DOHH2 (cell line): ENCODE data around the gene RAI1.

Source experiments
- EZH2phosphoT487 ChIP-seq: fragments of 200-600 bp; sonication (generic); IDR thresholded peaks from 2 replicates; pipeline ENCODE4 v1.6.1; 2017; ENCODE audit warnings: borderline replicate concordance, mild to moderate bottlenecking, antibody characterized with exemption, low read length, moderate library complexity, mixed read lengths
- TF ChIP-seq, protein P1 (sequence below): fragments of 200-600 bp; sonication (generic); IDR thresholded peaks from one replicate; pipeline ENCODE4 v1.5.1; 2014; ENCODE audit warnings: antibody characterized with exemption, mild to moderate bottlenecking, low read depth, low read length; ENCODE audit not compliant: poor library complexity, severe bottlenecking

DNA sequence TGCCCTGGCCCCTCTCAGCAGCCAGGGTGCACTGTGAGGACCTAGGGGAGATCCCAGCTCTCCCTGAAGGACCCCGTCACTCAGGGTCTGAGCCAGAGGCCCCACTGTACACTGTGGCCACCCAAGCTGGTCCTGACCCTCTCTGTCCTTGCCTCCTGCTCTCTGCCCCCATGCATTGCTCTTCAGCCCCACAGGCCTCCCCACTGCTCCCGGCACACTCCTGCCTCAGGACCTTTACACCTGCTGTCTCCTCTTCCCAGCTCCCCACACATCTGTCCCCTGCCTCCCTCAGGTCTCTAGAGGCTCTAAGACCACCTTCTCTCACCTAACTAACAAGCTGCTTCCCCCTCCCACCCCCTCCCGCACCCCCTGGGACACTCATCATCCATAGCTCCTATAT lies 12.9 kb upstream of the RAI1 start:
- TF ChIP-seq, protein P1, sequence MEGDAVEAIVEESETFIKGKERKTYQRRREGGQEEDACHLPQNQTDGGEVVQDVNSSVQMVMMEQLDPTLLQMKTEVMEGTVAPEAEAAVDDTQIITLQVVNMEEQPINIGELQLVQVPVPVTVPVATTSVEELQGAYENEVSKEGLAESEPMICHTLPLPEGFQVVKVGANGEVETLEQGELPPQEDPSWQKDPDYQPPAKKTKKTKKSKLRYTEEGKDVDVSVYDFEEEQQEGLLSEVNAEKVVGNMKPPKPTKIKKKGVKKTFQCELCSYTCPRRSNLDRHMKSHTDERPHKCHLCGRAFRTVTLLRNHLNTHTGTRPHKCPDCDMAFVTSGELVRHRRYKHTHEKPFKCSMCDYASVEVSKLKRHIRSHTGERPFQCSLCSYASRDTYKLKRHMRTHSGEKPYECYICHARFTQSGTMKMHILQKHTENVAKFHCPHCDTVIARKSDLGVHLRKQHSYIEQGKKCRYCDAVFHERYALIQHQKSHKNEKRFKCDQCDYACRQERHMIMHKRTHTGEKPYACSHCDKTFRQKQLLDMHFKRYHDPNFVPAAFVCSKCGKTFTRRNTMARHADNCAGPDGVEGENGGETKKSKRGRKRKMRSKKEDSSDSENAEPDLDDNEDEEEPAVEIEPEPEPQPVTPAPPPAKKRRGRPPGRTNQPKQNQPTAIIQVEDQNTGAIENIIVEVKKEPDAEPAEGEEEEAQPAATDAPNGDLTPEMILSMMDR = no peak
- TF ChIP-seq EZH2phosphoT487 = no peak
